ENCODE measurements around the gene RNH1.

DNA sequence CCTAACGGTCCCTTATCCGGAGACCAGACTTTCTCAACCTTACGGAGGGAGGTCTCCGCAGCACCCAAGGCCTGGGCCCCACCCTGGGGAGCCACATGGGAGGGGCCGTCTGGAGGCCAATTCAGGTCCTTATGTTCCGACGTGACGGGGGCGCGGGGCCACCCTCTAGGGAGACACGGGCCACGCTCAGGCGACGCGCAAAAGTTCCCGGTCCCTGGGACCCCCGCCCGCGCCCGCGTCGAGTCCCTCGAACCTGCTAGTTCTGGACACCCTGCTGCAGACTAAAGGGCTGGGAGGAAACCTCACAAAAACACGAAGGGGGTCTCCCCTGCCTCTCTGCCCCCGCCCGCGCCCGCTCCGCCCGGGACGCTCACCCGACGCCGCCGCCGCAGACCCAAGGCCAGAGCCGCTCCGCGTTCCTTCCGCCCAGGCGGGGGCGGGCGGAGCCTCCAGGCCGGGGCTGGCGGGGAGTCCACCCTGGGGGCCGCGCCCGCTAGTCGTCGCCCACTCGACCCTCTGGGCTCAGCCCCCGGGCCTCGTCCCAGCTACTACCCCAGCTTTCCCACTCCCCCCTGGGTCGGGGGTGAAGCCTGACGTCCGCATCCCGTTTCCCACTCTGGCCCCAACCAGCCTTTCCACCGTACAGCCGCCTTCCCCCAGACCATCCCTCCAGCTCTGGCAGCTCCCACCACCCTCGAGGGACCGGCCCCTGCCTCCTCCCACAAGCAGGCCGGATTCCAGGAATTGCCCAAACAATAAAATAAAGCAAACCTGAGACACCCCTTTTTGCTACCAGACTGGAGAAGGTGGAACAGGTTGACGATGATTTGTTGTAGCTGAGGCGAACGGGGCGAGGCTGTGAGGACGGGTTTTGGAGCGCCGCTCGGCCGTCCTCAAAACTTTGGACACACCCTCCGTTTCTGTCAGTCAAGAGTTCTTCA is 2.7 kb downstream of the RNH1 start:
- TF ChIP-seq, protein P1, sequence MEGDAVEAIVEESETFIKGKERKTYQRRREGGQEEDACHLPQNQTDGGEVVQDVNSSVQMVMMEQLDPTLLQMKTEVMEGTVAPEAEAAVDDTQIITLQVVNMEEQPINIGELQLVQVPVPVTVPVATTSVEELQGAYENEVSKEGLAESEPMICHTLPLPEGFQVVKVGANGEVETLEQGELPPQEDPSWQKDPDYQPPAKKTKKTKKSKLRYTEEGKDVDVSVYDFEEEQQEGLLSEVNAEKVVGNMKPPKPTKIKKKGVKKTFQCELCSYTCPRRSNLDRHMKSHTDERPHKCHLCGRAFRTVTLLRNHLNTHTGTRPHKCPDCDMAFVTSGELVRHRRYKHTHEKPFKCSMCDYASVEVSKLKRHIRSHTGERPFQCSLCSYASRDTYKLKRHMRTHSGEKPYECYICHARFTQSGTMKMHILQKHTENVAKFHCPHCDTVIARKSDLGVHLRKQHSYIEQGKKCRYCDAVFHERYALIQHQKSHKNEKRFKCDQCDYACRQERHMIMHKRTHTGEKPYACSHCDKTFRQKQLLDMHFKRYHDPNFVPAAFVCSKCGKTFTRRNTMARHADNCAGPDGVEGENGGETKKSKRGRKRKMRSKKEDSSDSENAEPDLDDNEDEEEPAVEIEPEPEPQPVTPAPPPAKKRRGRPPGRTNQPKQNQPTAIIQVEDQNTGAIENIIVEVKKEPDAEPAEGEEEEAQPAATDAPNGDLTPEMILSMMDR (IDR thresholded peaks at IDR 0.05), result no peak
- TF ChIP-seq POLR2A (IDR thresholded peaks at IDR 0.05), result peak in 1 of 4 donors; percentile 43
